ENCODE results near the gene OR10J5.

Gene OR10J5, protein sequence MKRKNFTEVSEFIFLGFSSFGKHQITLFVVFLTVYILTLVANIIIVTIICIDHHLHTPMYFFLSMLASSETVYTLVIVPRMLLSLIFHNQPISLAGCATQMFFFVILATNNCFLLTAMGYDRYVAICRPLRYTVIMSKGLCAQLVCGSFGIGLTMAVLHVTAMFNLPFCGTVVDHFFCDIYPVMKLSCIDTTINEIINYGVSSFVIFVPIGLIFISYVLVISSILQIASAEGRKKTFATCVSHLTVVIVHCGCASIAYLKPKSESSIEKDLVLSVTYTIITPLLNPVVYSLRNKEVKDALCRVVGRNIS

DNA sequence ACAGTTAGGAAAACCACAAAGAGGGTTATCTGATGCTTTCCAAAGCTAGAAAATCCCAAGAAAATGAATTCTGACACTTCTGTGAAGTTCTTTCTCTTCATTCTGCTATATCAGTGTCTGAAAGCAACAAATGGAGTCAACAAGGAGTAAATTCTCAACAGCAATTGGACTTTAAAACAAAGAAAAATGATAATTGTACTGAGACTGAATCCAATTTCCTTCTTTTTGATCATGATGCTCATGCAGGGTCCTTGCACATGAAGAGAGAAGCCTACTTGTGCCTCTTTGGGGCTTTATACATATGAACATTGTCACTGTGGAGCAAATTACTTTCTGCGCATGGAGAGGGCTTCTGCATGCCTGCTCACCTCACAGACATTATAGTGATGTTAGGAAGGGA lies at the start of gene OR10J5:
TSS of gene OR10J5 (minus strand) at position 101 of the 400 bp plus-strand sequence. CDS start at position 101, 0 bp downstream.
- H3K4me2 ChIP-seq (ENCODE audit: low read depth, low read length, poor library complexity, severe bottlenecking): no peak within 1 kb of the TSS
- no peak within 1 kb of the TSS for H2AFZ ChIP-seq (ENCODE audit: low read depth, low read length, severe bottlenecking)
- H4K20me1 ChIP-seq (ENCODE audit: low read depth, low read length): no peaks in the 10 kb centered on the region
- no peaks in the 10 kb centered on the region for H3K36me3 ChIP-seq (ENCODE audit: low read length)
- H3K9me3 ChIP-seq (ENCODE audit: insufficient read depth, low read length): no peaks in the 10 kb centered on the region
- H3K9me2 ChIP-seq (replicated peaks; ENCODE audit: insufficient read depth, low read length): no peaks in the 10 kb centered on the region
- no peaks in the 10 kb centered on the region for H3K79me2 ChIP-seq (ENCODE audit: insufficient read depth, low read length)
- no peak within 1 kb of the TSS for H3K27ac ChIP-seq (ENCODE audit: low read depth, low read length)
- no peaks in the 10 kb centered on the region for H3K27me3 ChIP-seq (ENCODE audit: low read length)
- H3F3A ChIP-seq (ENCODE audit: insufficient read depth): no peaks in the 10 kb centered on the region
- no peak within 1 kb of the TSS for H3K4me3 ChIP-seq (ENCODE audit: insufficient read depth, low read length, poor library complexity, severe bottlenecking)
- no peak within 1 kb of the TSS for H3K9ac ChIP-seq (ENCODE audit: low read length)
- TF ChIP-seq, protein P1, sequence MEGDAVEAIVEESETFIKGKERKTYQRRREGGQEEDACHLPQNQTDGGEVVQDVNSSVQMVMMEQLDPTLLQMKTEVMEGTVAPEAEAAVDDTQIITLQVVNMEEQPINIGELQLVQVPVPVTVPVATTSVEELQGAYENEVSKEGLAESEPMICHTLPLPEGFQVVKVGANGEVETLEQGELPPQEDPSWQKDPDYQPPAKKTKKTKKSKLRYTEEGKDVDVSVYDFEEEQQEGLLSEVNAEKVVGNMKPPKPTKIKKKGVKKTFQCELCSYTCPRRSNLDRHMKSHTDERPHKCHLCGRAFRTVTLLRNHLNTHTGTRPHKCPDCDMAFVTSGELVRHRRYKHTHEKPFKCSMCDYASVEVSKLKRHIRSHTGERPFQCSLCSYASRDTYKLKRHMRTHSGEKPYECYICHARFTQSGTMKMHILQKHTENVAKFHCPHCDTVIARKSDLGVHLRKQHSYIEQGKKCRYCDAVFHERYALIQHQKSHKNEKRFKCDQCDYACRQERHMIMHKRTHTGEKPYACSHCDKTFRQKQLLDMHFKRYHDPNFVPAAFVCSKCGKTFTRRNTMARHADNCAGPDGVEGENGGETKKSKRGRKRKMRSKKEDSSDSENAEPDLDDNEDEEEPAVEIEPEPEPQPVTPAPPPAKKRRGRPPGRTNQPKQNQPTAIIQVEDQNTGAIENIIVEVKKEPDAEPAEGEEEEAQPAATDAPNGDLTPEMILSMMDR (IDR thresholded peaks at IDR 0.05; ENCODE audit: insufficient read depth, low read length, poor library complexity, severe bottlenecking): no peak
- no peak for TF ChIP-seq EZH2phosphoT487 (conservative IDR thresholded peaks at IDR 0.05; ENCODE audit: low read length)

DNA sequence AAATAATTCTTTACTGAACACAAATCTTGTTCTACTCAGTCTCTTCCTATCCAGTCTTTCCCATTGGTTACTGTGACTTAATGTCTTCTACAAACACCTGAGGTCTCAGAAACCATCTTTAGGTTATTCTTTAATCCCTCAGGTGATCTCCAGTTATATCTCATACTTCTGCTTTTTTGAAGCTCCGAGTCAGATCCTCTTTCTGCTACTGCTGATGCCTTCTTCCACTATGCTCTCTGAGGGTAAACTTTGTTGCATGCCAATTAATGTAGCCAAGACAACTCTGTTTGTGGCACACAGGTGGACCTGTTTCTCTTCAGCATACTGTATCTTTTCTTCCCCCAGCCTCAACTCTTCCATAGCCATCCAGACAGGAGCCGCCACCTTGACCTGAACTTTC lies 48.7 kb upstream of the OR10J5 start:
- Histone ChIP-seq H3K79me2 (ENCODE audit: insufficient read depth, low read length) (no peaks in the 10 kb centered on the region), H3F3A (ENCODE audit: insufficient read depth) (no peaks in the 10 kb centered on the region), H3K9ac (ENCODE audit: low read length) (no peak overlapping the region), H3K9me3 (ENCODE audit: insufficient read depth, low read length) (no peaks in the 10 kb centered on the region), H3K27ac (ENCODE audit: low read depth, low read length) (no peak overlapping the region), H4K20me1 (ENCODE audit: low read depth, low read length) (no peaks in the 10 kb centered on the region), H3K36me3 (ENCODE audit: low read length) (no peaks in the 10 kb centered on the region), H3K4me3 (ENCODE audit: insufficient read depth, low read length, poor library complexity, severe bottlenecking) (no peak overlapping the region), H3K4me2 (ENCODE audit: low read depth, low read length, poor library complexity, severe bottlenecking) (no peak overlapping the region), H3K27me3 (ENCODE audit: low read length) (no peaks in the 10 kb centered on the region), H2AFZ (ENCODE audit: low read depth, low read length, severe bottlenecking) (no peak overlapping the region), H3K9me2 (replicated peaks; ENCODE audit: insufficient read depth, low read length) (no peaks in the 10 kb centered on the region)
- TF ChIP-seq, protein P1 (IDR thresholded peaks at IDR 0.05; ENCODE audit: insufficient read depth, low read length, poor library complexity, severe bottlenecking): no peak
- no peak for TF ChIP-seq EZH2phosphoT487 (conservative IDR thresholded peaks at IDR 0.05; ENCODE audit: low read length)

DNA sequence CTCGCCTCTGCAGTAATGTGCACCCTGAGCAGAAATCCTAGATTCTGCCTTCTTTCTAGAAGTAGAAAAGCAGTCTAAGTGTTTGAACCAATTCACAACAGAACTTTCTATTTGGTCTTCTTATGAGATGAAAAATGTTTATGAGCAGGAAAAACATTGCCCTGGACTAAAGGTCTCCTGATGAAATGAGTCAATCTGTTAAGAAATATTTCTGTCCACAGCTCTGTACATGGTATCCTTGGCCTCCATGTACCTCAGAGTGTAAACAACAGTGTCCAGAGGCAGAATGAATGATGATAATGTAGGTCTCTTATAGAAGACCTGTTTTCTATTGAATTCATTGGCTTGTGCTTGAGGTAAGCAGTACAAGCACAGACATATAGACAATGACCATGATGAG lies 45.6 kb upstream of the OR10J5 start:
- Histone ChIP-seq H3K9me2 (replicated peaks; ENCODE audit: insufficient read depth, low read length) (no peaks in the 10 kb centered on the region), H3K4me2 (ENCODE audit: low read depth, low read length, poor library complexity, severe bottlenecking) (no peak overlapping the region), H3K27ac (ENCODE audit: low read depth, low read length) (no peak overlapping the region), H3K79me2 (ENCODE audit: insufficient read depth, low read length) (no peaks in the 10 kb centered on the region), H3K36me3 (ENCODE audit: low read length) (no peaks in the 10 kb centered on the region), H3F3A (ENCODE audit: insufficient read depth) (no peaks in the 10 kb centered on the region), H3K9ac (ENCODE audit: low read length) (no peak overlapping the region), H3K4me3 (ENCODE audit: insufficient read depth, low read length, poor library complexity, severe bottlenecking) (no peak overlapping the region), H4K20me1 (ENCODE audit: low read depth, low read length) (no peaks in the 10 kb centered on the region), H3K27me3 (ENCODE audit: low read length) (no peaks in the 10 kb centered on the region), H3K9me3 (ENCODE audit: insufficient read depth, low read length) (no peaks in the 10 kb centered on the region), H2AFZ (ENCODE audit: low read depth, low read length, severe bottlenecking) (no peak overlapping the region)
- TF ChIP-seq, protein P1 (IDR thresholded peaks at IDR 0.05; ENCODE audit: insufficient read depth, low read length, poor library complexity, severe bottlenecking): no peak
- no peak for TF ChIP-seq EZH2phosphoT487 (conservative IDR thresholded peaks at IDR 0.05; ENCODE audit: low read length)
